Ishikawa (cell line): Measurements from ENCODE around the gene SETX.

Source experiments
- CREB1 ChIP-seq: IDR thresholded peaks from 2 replicates; pipeline ENCODE4 v1.6.1; 2012; ENCODE audit warnings: low read depth
- YY1 ChIP-seq: IDR thresholded peaks from 2 replicates; pipeline ENCODE4 v1.6.1; 2012; ENCODE audit warnings: low read depth

DNA sequence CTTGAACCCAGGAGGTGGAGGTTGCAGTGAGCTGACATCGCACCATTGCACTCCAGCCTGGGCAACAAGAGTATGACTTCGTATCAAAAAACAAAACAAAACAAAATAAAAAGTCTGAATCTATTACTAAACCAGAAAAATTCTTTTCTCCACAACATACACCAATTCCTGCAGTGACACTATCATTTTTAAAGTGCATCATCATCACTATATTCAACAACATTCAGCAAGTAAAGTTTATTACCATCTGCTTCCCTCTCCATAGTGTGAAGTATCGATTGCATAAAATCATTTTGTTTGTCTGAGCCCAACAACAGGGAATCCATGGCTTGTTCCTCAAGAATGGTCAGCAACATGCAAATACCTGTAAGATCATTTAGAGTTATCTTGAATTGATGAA lies 20.4 kb downstream of the SETX start:
- no peak for TF ChIP-seq CREB1
- no peak for TF ChIP-seq YY1
